Calu3 (cell line): ENCODE results near the gene KDM5A. TPM values are rescaled to one million over a fixed set of nuclear protein-coding genes. Genes with fewer than 3 reads are reported as not detected.

Experiments
- BruUV-seq: library from RNA; stranded (reverse); fragments of 400-500 nt; replicated peaks from 2 replicates; lab custom pipeline; 2021; lab: Mats Ljungman, UMichigan
- CTCF ChIA-PET: fragments of 300-600 bp; sonication (Branson Sonifier 250); formaldehyde crosslinking; loops from one replicate; lab custom pipeline; 2022; ENCODE audit warnings: antibody characterized with exemption; lab: Charles Lee
- DNase-seq: peaks from one replicate; pipeline ENCODE4 v3.0.0; 2022
- H3K27ac Mint-ChIP-seq: one replicate; pipeline ENCODE4 v1.8.0; 2022; ENCODE audit warnings: mixed read lengths; ENCODE audit not compliant: unreplicated experiment
- H3K27me3 Mint-ChIP-seq: one replicate; pipeline ENCODE4 v1.8.0; 2022; ENCODE audit warnings: mixed read lengths; ENCODE audit not compliant: unreplicated experiment
- H3K36me3 Mint-ChIP-seq: one replicate; pipeline ENCODE4 v1.8.0; 2022; ENCODE audit warnings: mild to moderate bottlenecking, moderate library complexity, mixed read lengths; ENCODE audit not compliant: insufficient read depth, unreplicated experiment
- H3K4me1 Mint-ChIP-seq: one replicate; pipeline ENCODE4 v1.8.0; 2022; ENCODE audit warnings: mild to moderate bottlenecking, low read depth, mixed read lengths; ENCODE audit not compliant: unreplicated experiment
- H3K4me3 Mint-ChIP-seq: one replicate; pipeline ENCODE4 v1.8.0; 2022; ENCODE audit warnings: mild to moderate bottlenecking, low read depth, moderate library complexity, mixed read lengths; ENCODE audit not compliant: unreplicated experiment
- H3K9me3 Mint-ChIP-seq: one replicate; pipeline ENCODE4 v1.8.0; 2022; ENCODE audit warnings: low read depth, mixed read lengths; ENCODE audit not compliant: unreplicated experiment
- intact Hi-C: fragments of 100-400 bp; cut with micrococcal nuclease; formaldehyde crosslinking; loops from one replicate; pipeline ENCODE4 v1.10.0; 2022; ENCODE audit not compliant: unreplicated experiment
- total RNA-seq: library from RNA; stranded (reverse); gene quantifications from 2 replicates; pipeline ENCODE4 v1.2.3, GENCODE V29; 2022
- TF ChIP-seq, protein P1 (sequence below): fragments of 200-600 bp; IDR thresholded peaks from one replicate; pipeline ENCODE4 v1.8.0; 2022; ENCODE audit warnings: antibody characterized with exemption; ENCODE audit not compliant: unreplicated experiment

Gene KDM5A
- total RNA-seq, 1 experiment from 2014 or later = 63.6 TPM

DNA sequence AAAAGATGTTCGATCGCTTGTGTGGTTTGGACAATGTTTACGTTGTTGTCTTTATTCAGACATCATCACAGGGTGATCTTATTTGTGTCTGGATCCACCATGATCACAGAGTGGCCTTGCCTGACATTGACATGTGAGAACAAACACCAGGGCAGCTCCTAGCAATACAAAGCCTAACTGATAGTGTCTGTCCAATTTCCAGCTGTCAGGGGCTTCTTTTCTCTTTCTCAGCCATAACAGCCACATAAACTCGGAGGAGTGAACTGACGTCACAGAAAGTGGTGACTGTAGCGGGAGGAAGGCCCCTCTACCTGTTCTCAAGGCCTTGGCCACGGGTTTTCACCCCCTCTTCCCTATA lies 120.7 kb downstream of the KDM5A start:
- H3K36me3 Mint-ChIP-seq = peaks cover 6% of the 10 kb centered on the region
- intact Hi-C loops = no loop called here
- TF ChIP-seq, protein P1, sequence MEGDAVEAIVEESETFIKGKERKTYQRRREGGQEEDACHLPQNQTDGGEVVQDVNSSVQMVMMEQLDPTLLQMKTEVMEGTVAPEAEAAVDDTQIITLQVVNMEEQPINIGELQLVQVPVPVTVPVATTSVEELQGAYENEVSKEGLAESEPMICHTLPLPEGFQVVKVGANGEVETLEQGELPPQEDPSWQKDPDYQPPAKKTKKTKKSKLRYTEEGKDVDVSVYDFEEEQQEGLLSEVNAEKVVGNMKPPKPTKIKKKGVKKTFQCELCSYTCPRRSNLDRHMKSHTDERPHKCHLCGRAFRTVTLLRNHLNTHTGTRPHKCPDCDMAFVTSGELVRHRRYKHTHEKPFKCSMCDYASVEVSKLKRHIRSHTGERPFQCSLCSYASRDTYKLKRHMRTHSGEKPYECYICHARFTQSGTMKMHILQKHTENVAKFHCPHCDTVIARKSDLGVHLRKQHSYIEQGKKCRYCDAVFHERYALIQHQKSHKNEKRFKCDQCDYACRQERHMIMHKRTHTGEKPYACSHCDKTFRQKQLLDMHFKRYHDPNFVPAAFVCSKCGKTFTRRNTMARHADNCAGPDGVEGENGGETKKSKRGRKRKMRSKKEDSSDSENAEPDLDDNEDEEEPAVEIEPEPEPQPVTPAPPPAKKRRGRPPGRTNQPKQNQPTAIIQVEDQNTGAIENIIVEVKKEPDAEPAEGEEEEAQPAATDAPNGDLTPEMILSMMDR = no peak
- H3K4me1 Mint-ChIP-seq = no peaks in the 10 kb centered on the region
- no peak overlapping the region for H3K27ac Mint-ChIP-seq
- no peak for DNase-seq
- H3K27me3 Mint-ChIP-seq = no peaks in the 10 kb centered on the region
- no peak overlapping the region for H3K4me3 Mint-ChIP-seq
- H3K9me3 Mint-ChIP-seq = no peaks in the 10 kb centered on the region
- CTCF ChIA-PET = no interaction called here
- BruUV-seq = no TSS peak

DNA sequence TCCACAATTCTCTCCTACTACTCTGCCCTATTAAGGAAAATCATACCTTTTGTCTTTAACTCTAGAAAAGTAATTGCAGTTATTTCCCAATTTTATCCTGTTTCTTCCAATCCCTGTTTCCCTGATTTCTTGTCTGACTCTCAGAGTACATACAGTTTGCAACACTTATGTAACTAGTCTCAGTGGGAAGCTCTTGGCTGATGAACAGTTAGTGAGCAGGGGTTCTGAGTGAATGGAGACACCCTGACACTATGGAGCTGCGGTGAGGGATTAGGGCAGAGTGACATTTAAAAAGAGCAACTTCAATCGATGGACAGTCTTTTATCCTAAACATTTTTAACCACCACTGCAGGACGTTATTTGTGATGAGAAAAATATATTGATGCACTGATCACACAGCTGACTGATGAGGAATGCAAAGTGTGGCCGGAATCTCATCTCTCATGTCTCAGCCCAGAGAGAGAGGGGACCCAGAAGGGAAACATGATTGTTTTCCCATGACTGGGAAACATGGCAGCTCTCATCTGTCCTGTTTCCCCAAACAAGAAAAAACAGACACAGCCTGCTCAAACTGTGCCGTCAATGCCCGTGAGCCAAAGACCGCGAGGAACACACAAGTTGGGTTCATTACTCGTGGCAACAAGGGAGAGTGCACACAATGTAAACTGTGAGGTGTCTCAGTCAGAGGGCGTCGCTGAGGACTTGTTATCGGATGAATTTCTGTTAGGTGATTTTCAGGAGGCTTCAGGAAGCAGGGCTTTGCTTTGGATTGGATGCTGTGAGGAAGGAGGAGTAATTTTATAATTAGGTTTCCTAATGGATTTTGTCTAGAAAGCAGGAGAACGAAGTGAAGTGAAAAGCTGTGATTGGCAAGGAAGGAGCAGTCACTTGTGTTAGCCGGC lies 121.3 kb downstream of the KDM5A start:
- H3K27ac Mint-ChIP-seq = no peak overlapping the region
- DNase-seq = no peak
- H3K4me1 Mint-ChIP-seq = no peaks in the 10 kb centered on the region
- peaks cover 6% of the 10 kb centered on the region for H3K36me3 Mint-ChIP-seq
- no peak overlapping the region for H3K4me3 Mint-ChIP-seq
- intact Hi-C loops = no loop called here
- CTCF ChIA-PET = no interaction called here
- BruUV-seq = no TSS peak
- TF ChIP-seq, protein P1 = no peak
- no peaks in the 10 kb centered on the region for H3K27me3 Mint-ChIP-seq
- H3K9me3 Mint-ChIP-seq = no peaks in the 10 kb centered on the region

DNA sequence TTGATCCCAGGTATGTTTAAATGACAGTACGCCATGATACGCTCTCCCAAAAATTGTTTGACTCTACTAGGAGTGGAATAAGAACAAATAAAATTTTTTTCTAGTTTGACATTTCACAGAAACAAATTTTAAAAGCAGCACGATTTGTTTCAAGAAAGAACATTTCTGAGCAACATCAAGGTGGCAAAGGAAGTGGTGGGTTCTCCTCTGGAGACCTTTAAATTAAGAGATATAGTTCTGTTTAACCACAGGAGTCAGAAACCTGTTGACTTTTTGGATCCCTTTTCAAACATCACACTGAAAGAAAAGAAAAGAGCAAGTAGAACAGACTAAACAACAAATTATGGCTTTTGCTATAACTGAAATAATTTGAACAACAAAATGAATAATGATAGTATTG lies 124.0 kb downstream of the KDM5A start:
- no peaks in the 10 kb centered on the region for H3K9me3 Mint-ChIP-seq
- H3K4me1 Mint-ChIP-seq = no peaks in the 10 kb centered on the region
- TF ChIP-seq, protein P1 = no peak
- intact Hi-C loops = no loop called here
- peaks cover 4% of the 10 kb centered on the region for H3K27me3 Mint-ChIP-seq
- H3K36me3 Mint-ChIP-seq = peaks cover 4% of the 10 kb centered on the region
- BruUV-seq = no TSS peak
- H3K27ac Mint-ChIP-seq = no peak overlapping the region
- H3K4me3 Mint-ChIP-seq = no peak overlapping the region
- CTCF ChIA-PET = no interaction called here
- DNase-seq = no peak

DNA sequence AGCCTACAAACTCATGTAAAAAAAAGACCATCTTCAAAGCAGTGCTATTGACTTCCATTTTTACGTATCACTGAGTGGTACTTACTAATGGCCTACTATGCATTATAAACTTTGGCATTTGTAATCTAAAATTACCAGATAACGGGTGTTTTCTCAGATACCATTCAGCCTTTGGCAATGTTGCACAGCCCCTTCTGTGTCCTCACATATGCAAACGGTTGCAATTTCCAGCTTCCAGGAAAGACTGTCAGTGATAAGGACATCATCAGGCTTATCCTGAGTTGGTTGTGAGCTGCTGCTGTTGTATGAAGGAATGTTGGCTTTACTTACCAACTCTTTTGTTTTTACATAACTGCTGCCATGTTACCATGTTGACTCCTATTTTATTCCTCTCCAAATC lies 124.9 kb downstream of the KDM5A start:
- CTCF ChIA-PET = no interaction called here

More for the DNA sequence above, 124.9 kb downstream of the KDM5A start:
- H3K4me1 Mint-ChIP-seq = no peaks in the 10 kb centered on the region
- TF ChIP-seq, protein P1 = no peak
- intact Hi-C loops = no loop called here
- H3K36me3 Mint-ChIP-seq = no peaks in the 10 kb centered on the region
- no TSS peak for BruUV-seq
- H3K27me3 Mint-ChIP-seq = peaks cover 9% of the 10 kb centered on the region
- no peak overlapping the region for H3K4me3 Mint-ChIP-seq
- no peak for DNase-seq
- H3K9me3 Mint-ChIP-seq = no peaks in the 10 kb centered on the region
- no peak overlapping the region for H3K27ac Mint-ChIP-seq
